Measurements from ENCODE around the gene OR6C70. TPM values are rescaled to one million over a fixed set of nuclear protein-coding genes. Genes with fewer than 3 reads are reported as not detected.
"Not testable (repeated sequence)": the region's sequence is repeated elsewhere in the genome, so short reads cannot be mapped to it uniquely, and the experiment has no call there.

The OR6C70 gene
- total and polyA plus RNA-seq, 4 donors = not detected

GRCh38 chr12:55472264-55472663 lies 2.3 kb upstream of the OR6C70 start:
- no CpG with 5 or more reads among the region's 1 CpG for WGBS (ENCODE audit: insufficient coverage)
- H3K4me3 ChIP-seq (ENCODE audit: low read depth, low read length) = no peak overlapping the region
- no peaks in the 10 kb centered on the region for H3K27me3 ChIP-seq (ENCODE audit: control insufficient read depth, insufficient read depth, low read length)

DNA sequence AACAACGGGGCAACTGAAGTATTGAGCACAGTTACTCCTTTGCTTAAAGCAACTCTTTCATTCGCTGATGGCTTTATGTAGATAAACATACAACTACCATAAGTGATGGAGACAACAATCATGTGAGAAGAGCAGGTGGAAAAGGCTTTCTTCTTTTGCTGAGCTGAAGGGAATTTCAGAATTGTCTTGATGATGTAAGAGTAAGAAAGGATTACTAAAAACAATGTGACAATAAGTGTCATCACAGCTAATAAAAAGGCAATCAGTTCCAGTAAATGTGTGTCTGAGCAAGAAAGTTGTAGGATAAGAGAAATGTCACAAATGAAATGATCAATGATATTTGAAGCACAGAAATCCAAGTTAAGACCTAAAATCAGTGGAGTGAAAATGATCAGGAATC lies 647 bp downstream of the OR6C70 start:
- no peak for DNase-seq (ENCODE audit: low read depth in 4 of 6, low spot score in 6 of 6)
- Histone ChIP-seq H3K4me1 (ENCODE audit: control insufficient read depth, insufficient read depth, low read length) (no peaks in the 10 kb centered on the region), H3K9me3 (ENCODE audit: control insufficient read depth, insufficient read depth, low read length) (no peaks in the 10 kb centered on the region), H3K27me3 (ENCODE audit: control insufficient read depth, insufficient read depth, low read length) (no peaks in the 10 kb centered on the region), H3K36me3 (ENCODE audit: control insufficient read depth, insufficient read depth, low read length) (no peaks in the 10 kb centered on the region), H3K4me3 (ENCODE audit: low read depth, low read length) (no peak overlapping the region), H3K27ac (ENCODE audit: low read depth, low read length) (no peak overlapping the region)
- WGBS (ENCODE audit: insufficient coverage) = no CpG with 5 or more reads among the region's 2 CpGs

More at GRCh38 chr12:55472264-55472663, 2.3 kb upstream of the OR6C70 start:
- Histone ChIP-seq H3K4me1 (ENCODE audit: control insufficient read depth, insufficient read depth, low read length) (no peaks in the 10 kb centered on the region), H3K9me3 (ENCODE audit: control insufficient read depth, insufficient read depth, low read length) (no peaks in the 10 kb centered on the region), H3K27ac (ENCODE audit: low read depth, low read length) (no peak overlapping the region), H3K36me3 (ENCODE audit: control insufficient read depth, insufficient read depth, low read length) (no peaks in the 10 kb centered on the region)
- DNase-seq (ENCODE audit: low read depth in 4 of 6, low spot score in 6 of 6) = no peak

GRCh38 chr12:55467836-55468235 lies 2.1 kb downstream of the OR6C70 start:
- Histone ChIP-seq H3K27ac (ENCODE audit: low read depth, low read length) (no peak overlapping the region), H3K36me3 (ENCODE audit: control insufficient read depth, insufficient read depth, low read length) (no peaks in the 10 kb centered on the region), H3K4me3 (ENCODE audit: low read depth, low read length) (no peak overlapping the region), H3K27me3 (ENCODE audit: control insufficient read depth, insufficient read depth, low read length) (no peaks in the 10 kb centered on the region), H3K4me1 (ENCODE audit: control insufficient read depth, insufficient read depth, low read length) (no peaks in the 10 kb centered on the region), H3K9me3 (ENCODE audit: control insufficient read depth, insufficient read depth, low read length) (no peaks in the 10 kb centered on the region)
- DNase-seq (ENCODE audit: low read depth in 4 of 6, low spot score in 6 of 6) = no peak
- no CpG with 5 or more reads among the region's 2 CpGs for WGBS (ENCODE audit: insufficient coverage)

- 100% methylated on average over 1 of the region's 1 CpG for WGBS (ENCODE audit: insufficient coverage)
- H3K27me3 ChIP-seq (ENCODE audit: control insufficient read depth, insufficient read depth, low read length); H3K9me3 ChIP-seq (ENCODE audit: control insufficient read depth, insufficient read depth, low read length); H3K4me1 ChIP-seq (ENCODE audit: control insufficient read depth, insufficient read depth, low read length); DNase-seq (ENCODE audit: low read depth in 4 of 6, low spot score in 6 of 6); H3K27ac ChIP-seq (ENCODE audit: low read depth, low read length); H3K4me3 ChIP-seq (ENCODE audit: low read depth, low read length); H3K36me3 ChIP-seq (ENCODE audit: control insufficient read depth, insufficient read depth, low read length): not testable (repeated sequence)
These were observed 5.0 kb downstream of the OR6C70 start for GRCh38 chr12:55464926-55465325.

DNA sequence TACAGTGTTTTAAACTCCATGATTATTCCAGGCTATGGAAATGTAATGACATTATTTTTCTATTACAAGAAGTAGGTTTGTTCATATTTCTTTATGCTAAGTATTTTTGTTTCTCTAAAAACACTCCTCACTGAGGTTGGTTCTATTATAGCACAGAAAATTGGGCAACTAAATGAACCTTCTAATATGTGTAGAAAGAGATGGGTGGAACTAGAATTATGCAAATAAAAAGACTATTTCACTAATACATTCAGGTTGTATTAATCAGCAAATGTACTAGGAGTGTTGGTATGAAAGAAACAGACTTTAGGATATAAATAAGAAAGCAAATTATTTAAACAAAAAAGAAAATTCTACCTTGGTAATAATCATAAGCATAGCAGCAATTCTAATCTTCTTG lies 21.1 kb downstream of the OR6C70 start:
- Histone ChIP-seq H3K27ac (ENCODE audit: low read depth, low read length) (no peak overlapping the region), H3K4me3 (ENCODE audit: low read depth, low read length) (no peak overlapping the region), H3K27me3 (ENCODE audit: control insufficient read depth, insufficient read depth, low read length) (no peaks in the 10 kb centered on the region), H3K4me1 (ENCODE audit: control insufficient read depth, insufficient read depth, low read length) (no peaks in the 10 kb centered on the region), H3K9me3 (ENCODE audit: control insufficient read depth, insufficient read depth, low read length) (no peaks in the 10 kb centered on the region), H3K36me3 (ENCODE audit: control insufficient read depth, insufficient read depth, low read length) (no peaks in the 10 kb centered on the region)
- DNase-seq (ENCODE audit: low read depth in 4 of 6, low spot score in 6 of 6) = no peak

- Histone ChIP-seq H3K9me3 (ENCODE audit: control insufficient read depth, insufficient read depth, low read length) (no peaks in the 10 kb centered on the region), H3K4me1 (ENCODE audit: control insufficient read depth, insufficient read depth, low read length) (no peaks in the 10 kb centered on the region), H3K27me3 (ENCODE audit: control insufficient read depth, insufficient read depth, low read length) (no peaks in the 10 kb centered on the region), H3K4me3 (ENCODE audit: low read depth, low read length) (no peak overlapping the region), H3K27ac (ENCODE audit: low read depth, low read length) (no peak overlapping the region), H3K36me3 (ENCODE audit: control insufficient read depth, insufficient read depth, low read length) (no peaks in the 10 kb centered on the region)
- WGBS (ENCODE audit: insufficient coverage) = 98% methylated on average over 5 of the region's 5 CpGs
- DNase-seq (ENCODE audit: low read depth in 4 of 6, low spot score in 6 of 6) = peak in 2 of 6 donors; percentile 8 to 20
These were observed 23.6 kb downstream of the OR6C70 start for GRCh38 chr12:55446326-55446725.

DNA sequence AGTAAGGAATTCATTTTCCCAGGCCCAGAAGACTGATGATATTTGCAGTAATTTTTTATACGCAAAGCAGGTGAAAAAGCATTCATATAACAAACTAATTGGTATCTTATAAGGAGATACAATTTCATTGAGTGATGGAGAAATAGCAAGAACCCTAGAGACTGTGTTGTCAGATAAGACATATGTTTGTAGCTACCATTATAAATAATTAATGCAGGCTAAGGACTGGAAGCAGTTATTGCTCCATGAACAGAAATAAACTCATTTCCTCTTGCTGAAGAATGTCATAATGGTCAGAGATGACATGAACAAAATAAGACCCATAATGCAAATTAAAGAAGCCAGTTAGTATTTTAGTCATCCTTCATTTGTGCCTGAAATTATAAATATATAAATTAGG lies 24.6 kb downstream of the OR6C70 start:
- Histone ChIP-seq H3K27ac (ENCODE audit: low read depth, low read length) (no peak overlapping the region), H3K4me1 (ENCODE audit: control insufficient read depth, insufficient read depth, low read length) (no peaks in the 10 kb centered on the region), H3K36me3 (ENCODE audit: control insufficient read depth, insufficient read depth, low read length) (no peaks in the 10 kb centered on the region), H3K9me3 (ENCODE audit: control insufficient read depth, insufficient read depth, low read length) (no peaks in the 10 kb centered on the region), H3K4me3 (ENCODE audit: low read depth, low read length) (no peak overlapping the region), H3K27me3 (ENCODE audit: control insufficient read depth, insufficient read depth, low read length) (no peaks in the 10 kb centered on the region)
- WGBS (ENCODE audit: insufficient coverage) = no CpG with 5 or more reads among the region's 1 CpG
- peak in 1 of 6 donors; percentile 42 for DNase-seq (ENCODE audit: low read depth in 4 of 6, low spot score in 6 of 6)

DNA sequence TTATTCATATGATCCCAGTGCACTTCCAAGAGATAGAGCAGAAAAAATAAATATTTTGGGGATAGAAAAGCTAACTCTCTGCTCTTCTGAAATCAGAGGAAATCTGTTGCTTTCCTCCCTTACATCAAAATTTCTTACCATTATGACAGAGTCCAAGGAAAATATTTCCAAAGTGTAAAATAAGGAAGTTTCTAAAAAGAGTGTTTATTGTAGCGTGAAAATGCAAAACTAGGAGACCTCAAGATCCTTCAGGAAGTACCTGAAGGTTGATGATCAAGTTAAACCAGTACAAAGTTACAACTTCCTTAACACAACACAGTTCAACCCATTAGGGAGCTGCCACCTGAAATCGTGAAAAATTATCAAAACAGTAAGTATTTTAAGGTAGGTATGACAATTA lies 26.2 kb downstream of the OR6C70 start, which contains the start of gene OR6C2:
Gene OR6C2, plus strand, starts transcription at position 301 of the 400 bp plus-strand sequence. CDS start 8,138 bp downstream, outside the sequence.
- no peak for DNase-seq (ENCODE audit: low read depth in 4 of 6, low spot score in 6 of 6)
- H3K27ac ChIP-seq (ENCODE audit: low read depth, low read length) = no peak within 1 kb of the TSS
- no peaks in the 10 kb centered on the region for H3K27me3 ChIP-seq (ENCODE audit: control insufficient read depth, insufficient read depth, low read length)
- H3K4me1 ChIP-seq (ENCODE audit: control insufficient read depth, insufficient read depth, low read length) = no peaks in the 10 kb centered on the region
- no CpG with 5 or more reads among the region's 2 CpGs for WGBS (ENCODE audit: insufficient coverage)
- no peak within 1 kb of the TSS for H3K4me3 ChIP-seq (ENCODE audit: low read depth, low read length)
- H3K9me3 ChIP-seq (ENCODE audit: control insufficient read depth, insufficient read depth, low read length) = no peaks in the 10 kb centered on the region
- no peaks in the 10 kb centered on the region for H3K36me3 ChIP-seq (ENCODE audit: control insufficient read depth, insufficient read depth, low read length)

DNA sequence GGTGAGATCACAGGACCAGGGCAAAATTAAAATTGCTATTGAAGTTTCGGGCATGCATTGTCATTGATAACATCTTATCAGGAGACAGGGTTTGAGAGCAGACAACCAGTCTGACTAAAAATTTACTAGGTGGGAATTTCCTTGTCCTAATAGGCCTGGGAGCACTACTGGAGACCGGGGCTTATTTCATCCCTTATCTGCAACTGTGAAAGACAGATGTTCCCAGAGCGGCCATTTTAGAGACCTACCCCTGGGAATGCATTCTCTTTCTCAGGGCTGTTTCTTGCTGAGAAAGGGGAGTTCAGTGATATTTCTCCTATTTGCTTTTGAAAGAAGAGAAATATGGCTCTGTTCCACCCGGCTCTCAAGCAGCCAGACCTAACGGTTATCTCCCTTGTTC lies 28.7 kb downstream of the OR6C70 start:
- H3K4me1 ChIP-seq (ENCODE audit: control insufficient read depth, insufficient read depth, low read length); H3K9me3 ChIP-seq (ENCODE audit: control insufficient read depth, insufficient read depth, low read length); H3K27ac ChIP-seq (ENCODE audit: low read depth, low read length); DNase-seq (ENCODE audit: low read depth in 4 of 6, low spot score in 6 of 6); H3K4me3 ChIP-seq (ENCODE audit: low read depth, low read length); H3K27me3 ChIP-seq (ENCODE audit: control insufficient read depth, insufficient read depth, low read length); H3K36me3 ChIP-seq (ENCODE audit: control insufficient read depth, insufficient read depth, low read length): not testable (repeated sequence)
- WGBS (ENCODE audit: insufficient coverage) = 100% methylated on average over 1 of the region's 5 CpGs

GRCh38 chr12:55428331-55429243 lies 41.4 kb downstream of the OR6C70 start:
- Histone ChIP-seq H3K27ac (ENCODE audit: low read depth, low read length) (no peak overlapping the region), H3K9me3 (ENCODE audit: control insufficient read depth, insufficient read depth, low read length) (peaks cover 1% of the 10 kb centered on the region), H3K36me3 (ENCODE audit: control insufficient read depth, insufficient read depth, low read length) (no peaks in the 10 kb centered on the region), H3K27me3 (ENCODE audit: control insufficient read depth, insufficient read depth, low read length) (no peaks in the 10 kb centered on the region), H3K4me1 (ENCODE audit: control insufficient read depth, insufficient read depth, low read length) (no peaks in the 10 kb centered on the region), H3K4me3 (ENCODE audit: low read depth, low read length) (no peak overlapping the region)
- DNase-seq (ENCODE audit: low read depth in 4 of 6, low spot score in 6 of 6) = no peak
- WGBS (ENCODE audit: insufficient coverage) = no CpG with 5 or more reads among the region's 1 CpG
